ENCODE measurements around the gene DALRD3. TPM values are rescaled to one million over a fixed set of nuclear protein-coding genes. Genes with fewer than 3 reads are reported as not detected.

Gene DALRD3
- total and polyA plus RNA-seq, 2 donors, result 27.5 to 35.0 TPM

GRCh38 chr3:48989796-48990635, 28.4 kb downstream of the DALRD3 start, which contains the start of gene P4HTM:
P4HTM (plus strand) TSS chr3:48990241; CDS start chr3:48990257, 16 bp downstream.
- Histone ChIP-seq H3K9me3 (ENCODE audit: control insufficient read depth in 2 of 2, insufficient read depth in 1 of 2, low read length in 1 of 2) (no peaks in the 10 kb centered on the region), H3K4me3 (ENCODE audit: low read length in 2 of 2) (peak within 1 kb of the TSS; percentile 59 to 64), H3K27ac (ENCODE audit: low read depth in 1 of 2, low read length in 1 of 2) (peak within 1 kb of the TSS; percentile 65 to 81), H3K36me3 (ENCODE audit: control insufficient read depth in 2 of 2, insufficient read depth in 2 of 2, low read length in 1 of 2) (peaks cover 7 to 10% of the 10 kb centered on the region in 2 donors), H3K4me1 (ENCODE audit: control insufficient read depth in 2 of 2, insufficient read depth in 2 of 2, low read length in 2 of 2) (peaks cover 9 to 23% of the 10 kb centered on the region in 2 donors), H3K27me3 (ENCODE audit: control insufficient read depth in 2 of 2, insufficient read depth in 1 of 2, low read length in 1 of 2) (no peaks in the 10 kb centered on the region)
- DNase-seq (ENCODE audit: low read depth in 6 of 9, low spot score in 9 of 9), result peak in 7 of 9 donors; percentile 38 to 84 (median 62)
- WGBS, result under 1% methylated on average over 91 of the region's 91 CpGs

GRCh38 chr3:48989126-48989795, 29.1 kb downstream of the DALRD3 start:
- peak overlapping the region; percentile 55 to 64 for H3K4me3 ChIP-seq (ENCODE audit: low read length in 2 of 2)
- 8% methylated on average over 21 of the region's 21 CpGs for WGBS
- no peaks in the 10 kb centered on the region for H3K9me3 ChIP-seq (ENCODE audit: control insufficient read depth in 2 of 2, insufficient read depth in 1 of 2, low read length in 1 of 2)
- H3K4me1 ChIP-seq (ENCODE audit: control insufficient read depth in 2 of 2, insufficient read depth in 2 of 2, low read length in 2 of 2), result peaks cover 9 to 23% of the 10 kb centered on the region in 2 donors
- H3K36me3 ChIP-seq (ENCODE audit: control insufficient read depth in 2 of 2, insufficient read depth in 2 of 2, low read length in 1 of 2), result peaks cover 11 to 18% of the 10 kb centered on the region in 2 donors
- no peaks in the 10 kb centered on the region for H3K27me3 ChIP-seq (ENCODE audit: control insufficient read depth in 2 of 2, insufficient read depth in 1 of 2, low read length in 1 of 2)
- DNase-seq (ENCODE audit: low read depth in 6 of 9, low spot score in 9 of 9), result peak in 1 of 9 donors; percentile 5
- peak overlapping the region; percentile 65 to 81 for H3K27ac ChIP-seq (ENCODE audit: low read depth in 1 of 2, low read length in 1 of 2)

- H3K27me3 ChIP-seq (ENCODE audit: control insufficient read depth in 2 of 2, insufficient read depth in 1 of 2, low read length in 1 of 2), result no peaks in the 10 kb centered on the region
- 98% methylated on average over 7 of the region's 7 CpGs for WGBS
- no peak overlapping the region for H3K27ac ChIP-seq (ENCODE audit: low read depth in 1 of 2, low read length in 1 of 2)
- H3K36me3 ChIP-seq (ENCODE audit: control insufficient read depth in 2 of 2, insufficient read depth in 2 of 2, low read length in 1 of 2), result peaks cover 28 to 50% of the 10 kb centered on the region in 2 donors
- H3K9me3 ChIP-seq (ENCODE audit: control insufficient read depth in 2 of 2, insufficient read depth in 1 of 2, low read length in 1 of 2), result no peaks in the 10 kb centered on the region
- no peak overlapping the region for H3K4me3 ChIP-seq (ENCODE audit: low read length in 2 of 2)
- H3K4me1 ChIP-seq (ENCODE audit: control insufficient read depth in 2 of 2, insufficient read depth in 2 of 2, low read length in 2 of 2), result peaks cover 6 to 14% of the 10 kb centered on the region in 2 donors
- DNase-seq (ENCODE audit: low read depth in 6 of 9, low spot score in 9 of 9), result no peak
Observed at GRCh38 chr3:48985831-48986376, 32.5 kb downstream of the DALRD3 start.

GRCh38 chr3:48984663-48985062, 33.7 kb downstream of the DALRD3 start:
- Histone ChIP-seq H3K27ac (ENCODE audit: low read depth in 1 of 2, low read length in 1 of 2) (no peak overlapping the region), H3K36me3 (ENCODE audit: control insufficient read depth in 2 of 2, insufficient read depth in 2 of 2, low read length in 1 of 2) (peaks cover 38 to 61% of the 10 kb centered on the region in 2 donors), H3K9me3 (ENCODE audit: control insufficient read depth in 2 of 2, insufficient read depth in 1 of 2, low read length in 1 of 2) (no peaks in the 10 kb centered on the region), H3K4me1 (ENCODE audit: control insufficient read depth in 2 of 2, insufficient read depth in 2 of 2, low read length in 2 of 2) (peaks cover 3 to 11% of the 10 kb centered on the region in 2 donors), H3K4me3 (ENCODE audit: low read length in 2 of 2) (no peak overlapping the region), H3K27me3 (ENCODE audit: control insufficient read depth in 2 of 2, insufficient read depth in 1 of 2, low read length in 1 of 2) (no peaks in the 10 kb centered on the region)
- DNase-seq (ENCODE audit: low read depth in 6 of 9, low spot score in 9 of 9), result no peak

- peaks cover 47 to 72% of the 10 kb centered on the region in 2 donors for H3K36me3 ChIP-seq (ENCODE audit: control insufficient read depth in 2 of 2, insufficient read depth in 2 of 2, low read length in 1 of 2)
- no peaks in the 10 kb centered on the region for H3K27me3 ChIP-seq (ENCODE audit: control insufficient read depth in 2 of 2, insufficient read depth in 1 of 2, low read length in 1 of 2)
- H3K4me3 ChIP-seq (ENCODE audit: low read length in 2 of 2), result no peak overlapping the region
- H3K4me1 ChIP-seq (ENCODE audit: control insufficient read depth in 2 of 2, insufficient read depth in 2 of 2, low read length in 2 of 2), result peaks cover 0 to 2% of the 10 kb centered on the region in 2 donors
- H3K27ac ChIP-seq (ENCODE audit: low read depth in 1 of 2, low read length in 1 of 2), result no peak overlapping the region
- DNase-seq (ENCODE audit: low read depth in 6 of 9, low spot score in 9 of 9), result no peak
- WGBS, result 99% methylated on average over 4 of the region's 4 CpGs
- no peaks in the 10 kb centered on the region for H3K9me3 ChIP-seq (ENCODE audit: control insufficient read depth in 2 of 2, insufficient read depth in 1 of 2, low read length in 1 of 2)
Observed at GRCh38 chr3:48983096-48983495, 35.3 kb downstream of the DALRD3 start.

GRCh38 chr3:48982686-48983085, 35.7 kb downstream of the DALRD3 start:
- no peak overlapping the region for H3K27ac ChIP-seq (ENCODE audit: low read depth in 1 of 2, low read length in 1 of 2)
- no peaks in the 10 kb centered on the region for H3K4me1 ChIP-seq (ENCODE audit: control insufficient read depth in 2 of 2, insufficient read depth in 2 of 2, low read length in 2 of 2)
- H3K27me3 ChIP-seq (ENCODE audit: control insufficient read depth in 2 of 2, insufficient read depth in 1 of 2, low read length in 1 of 2), result no peaks in the 10 kb centered on the region
- H3K36me3 ChIP-seq (ENCODE audit: control insufficient read depth in 2 of 2, insufficient read depth in 2 of 2, low read length in 1 of 2), result peaks cover 51 to 76% of the 10 kb centered on the region in 2 donors
- H3K4me3 ChIP-seq (ENCODE audit: low read length in 2 of 2), result no peak overlapping the region
- 97% methylated on average over 5 of the region's 5 CpGs for WGBS
- no peaks in the 10 kb centered on the region for H3K9me3 ChIP-seq (ENCODE audit: control insufficient read depth in 2 of 2, insufficient read depth in 1 of 2, low read length in 1 of 2)
- DNase-seq (ENCODE audit: low read depth in 6 of 9, low spot score in 9 of 9), result no peak

- no peak overlapping the region for H3K27ac ChIP-seq (ENCODE audit: low read depth in 1 of 2, low read length in 1 of 2)
- no peak for DNase-seq (ENCODE audit: low read depth in 6 of 9, low spot score in 9 of 9)
- H3K27me3 ChIP-seq (ENCODE audit: control insufficient read depth in 2 of 2, insufficient read depth in 1 of 2, low read length in 1 of 2), result no peaks in the 10 kb centered on the region
- no peaks in the 10 kb centered on the region for H3K9me3 ChIP-seq (ENCODE audit: control insufficient read depth in 2 of 2, insufficient read depth in 1 of 2, low read length in 1 of 2)
- H3K36me3 ChIP-seq (ENCODE audit: control insufficient read depth in 2 of 2, insufficient read depth in 2 of 2, low read length in 1 of 2), result peaks cover 57 to 82% of the 10 kb centered on the region in 2 donors
- no peaks in the 10 kb centered on the region for H3K4me1 ChIP-seq (ENCODE audit: control insufficient read depth in 2 of 2, insufficient read depth in 2 of 2, low read length in 2 of 2)
- no peak overlapping the region for H3K4me3 ChIP-seq (ENCODE audit: low read length in 2 of 2)
Observed at GRCh38 chr3:48982016-48982415, 36.4 kb downstream of the DALRD3 start.

- no peaks in the 10 kb centered on the region for H3K4me1 ChIP-seq (ENCODE audit: control insufficient read depth in 2 of 2, insufficient read depth in 2 of 2, low read length in 2 of 2)
- peaks cover 70 to 90% of the 10 kb centered on the region in 2 donors for H3K36me3 ChIP-seq (ENCODE audit: control insufficient read depth in 2 of 2, insufficient read depth in 2 of 2, low read length in 1 of 2)
- H3K9me3 ChIP-seq (ENCODE audit: control insufficient read depth in 2 of 2, insufficient read depth in 1 of 2, low read length in 1 of 2), result no peaks in the 10 kb centered on the region
- no peaks in the 10 kb centered on the region for H3K27me3 ChIP-seq (ENCODE audit: control insufficient read depth in 2 of 2, insufficient read depth in 1 of 2, low read length in 1 of 2)
- no peak for DNase-seq (ENCODE audit: low read depth in 6 of 9, low spot score in 9 of 9)
- 77% methylated on average over 4 of the region's 4 CpGs for WGBS
- no peak overlapping the region for H3K27ac ChIP-seq (ENCODE audit: low read depth in 1 of 2, low read length in 1 of 2)
- no peak overlapping the region for H3K4me3 ChIP-seq (ENCODE audit: low read length in 2 of 2)
Observed at GRCh38 chr3:48980295-48980694, 38.1 kb downstream of the DALRD3 start.

GRCh38 chr3:48979451-48979850, 38.9 kb downstream of the DALRD3 start:
- Histone ChIP-seq H3K27ac (ENCODE audit: low read depth in 1 of 2, low read length in 1 of 2) (no peak overlapping the region), H3K9me3 (ENCODE audit: control insufficient read depth in 2 of 2, insufficient read depth in 1 of 2, low read length in 1 of 2) (no peaks in the 10 kb centered on the region), H3K36me3 (ENCODE audit: control insufficient read depth in 2 of 2, insufficient read depth in 2 of 2, low read length in 1 of 2) (peaks cover 76 to 90% of the 10 kb centered on the region in 2 donors), H3K27me3 (ENCODE audit: control insufficient read depth in 2 of 2, insufficient read depth in 1 of 2, low read length in 1 of 2) (no peaks in the 10 kb centered on the region), H3K4me1 (ENCODE audit: control insufficient read depth in 2 of 2, insufficient read depth in 2 of 2, low read length in 2 of 2) (no peaks in the 10 kb centered on the region), H3K4me3 (ENCODE audit: low read length in 2 of 2) (no peak overlapping the region)
- no peak for DNase-seq (ENCODE audit: low read depth in 6 of 9, low spot score in 9 of 9)
- 98% methylated on average over 3 of the region's 3 CpGs for WGBS

All from thymus (tissue), 11 donors.